CD4-positive, CD25-positive, alpha-beta regulatory T cell (primary cell): Measurements from ENCODE around the gene SETX. TPM values are rescaled to one million over a fixed set of nuclear protein-coding genes. Genes with fewer than 3 reads are reported as not detected.

Experiments
- ATAC-seq, 2 donors: fragments of 150-1000 bp; cut with Tn5 transposase; one replicate each; pipeline ENCODE4 v1.10.0; 2021; ENCODE audit warnings: low read depth in 2 of 2, moderate number of reproducible peaks in 2 of 2, moderate library complexity in 1 of 2
- DNase-seq, 3 donors: peaks; one replicate each; pipeline versions ENCODE4 v3.0.0 to v3.0.0-alpha.2; 2012 to 2022; ENCODE audit warnings: mixed read lengths in 1 of 3
- H3K27ac ChIP-seq: one replicate; pipeline ENCODE4 v1.7.0; 2013; ENCODE audit warnings: mild to moderate bottlenecking, low read length; ENCODE audit not compliant: insufficient read depth, poor library complexity, severe bottlenecking
- H3K27me3 ChIP-seq: one replicate; pipeline ENCODE4 v1.7.0; 2013; ENCODE audit warnings: low read length; ENCODE audit not compliant: control insufficient read depth, insufficient read depth
- H3K36me3 ChIP-seq: one replicate; pipeline ENCODE4 v1.7.0; 2013; ENCODE audit warnings: mild to moderate bottlenecking, low read length, moderate library complexity; ENCODE audit not compliant: control insufficient read depth, insufficient read depth
- H3K4me1 ChIP-seq: 2 replicates; pipeline ENCODE4 v1.7.0; 2013; ENCODE audit warnings: mild to moderate bottlenecking, low read length; ENCODE audit not compliant: insufficient read depth, control insufficient read depth, poor library complexity, severe bottlenecking
- H3K4me3 ChIP-seq: one replicate; pipeline ENCODE4 v1.7.0; 2013; ENCODE audit warnings: low read depth, mild to moderate bottlenecking, low read length, moderate library complexity
- H3K9me3 ChIP-seq, 2 experiments: 1 replicate in 1 of 2; 2 replicates in 1 of 2; pipeline ENCODE4 v1.7.0; 2013; ENCODE audit warnings: low read length in 2 of 2, mild to moderate bottlenecking in 1 of 2, moderate library complexity in 1 of 2; ENCODE audit not compliant: control insufficient read depth in 2 of 2
- H3K27ac Mint-ChIP-seq, 3 donors: one replicate each; pipeline ENCODE4 v1.8.0; 2020 to 2022; ENCODE audit warnings: mild to moderate bottlenecking in 3 of 3, mixed read lengths in 3 of 3, moderate library complexity in 2 of 3
- H3K27me3 Mint-ChIP-seq: one replicate; pipeline ENCODE4 v1.8.0; 2022; ENCODE audit warnings: mild to moderate bottlenecking, mixed read lengths
- H3K36me3 Mint-ChIP-seq: one replicate; pipeline ENCODE4 v1.8.0; 2020; ENCODE audit warnings: mixed read lengths
- H3K4me1 Mint-ChIP-seq, 4 donors: one replicate each; pipeline ENCODE4 v1.8.0; 2020 to 2022; ENCODE audit warnings: mixed read lengths in 4 of 4, mild to moderate bottlenecking in 1 of 4
- H3K4me3 Mint-ChIP-seq, 4 donors: one replicate each; pipeline ENCODE4 v1.8.0; 2020 to 2022; ENCODE audit warnings: mild to moderate bottlenecking in 4 of 4, mixed read lengths in 4 of 4, moderate library complexity in 3 of 4
- H3K9me3 Mint-ChIP-seq, 7 donors: one replicate each; pipeline ENCODE4 v1.8.0; 2020 to 2022; ENCODE audit warnings: mixed read lengths in 7 of 7, mild to moderate bottlenecking in 3 of 7, moderate library complexity in 2 of 7
- polyA plus RNA-seq, 4 donors: library from polyadenylated mRNA; unstranded; fragments of 300-500 nt; fragmentation: Illumina TruSeq; gene quantifications; one replicate each; pipeline ENCODE4 v1.2.3, GENCODE V29; 2021
- total RNA-seq: library from RNA; stranded (reverse); gene quantifications from one replicate; pipeline ENCODE4 v1.2.3, GENCODE V29; 2022

Gene SETX
- total and polyA plus RNA-seq, 5 donors from 2014 or later, result 22.6 to 70.5 (median 30.6) TPM

DNA sequence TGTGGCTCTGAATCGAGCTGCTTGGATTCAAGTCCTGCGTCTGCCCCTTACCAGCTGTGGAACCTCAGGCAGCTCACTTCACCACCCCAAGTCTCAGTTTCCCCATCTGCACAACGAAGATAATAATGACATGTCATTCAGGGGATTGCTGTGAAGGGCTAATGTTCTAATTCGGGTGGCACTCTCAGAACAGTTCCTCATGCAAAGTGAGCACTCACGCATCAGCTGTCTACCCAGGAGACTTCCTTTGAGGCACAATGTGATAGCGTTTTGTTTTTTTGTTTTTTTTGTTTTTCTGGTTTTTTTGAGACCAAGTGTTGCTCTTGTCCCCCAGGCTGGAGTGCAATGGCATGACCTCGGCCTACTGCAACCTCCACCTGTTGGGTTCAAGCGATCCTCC is 136.6 kb downstream of the SETX start:
- H3K9me3 ChIP-seq, result no peaks in the 10 kb centered on the region
- H3K4me1 ChIP-seq, result no peaks in the 10 kb centered on the region
- no peaks in the 10 kb centered on the region for H3K36me3 ChIP-seq
- Mint-ChIP-seq H3K36me3 (no peaks in the 10 kb centered on the region), H3K4me1 (no peaks in the 10 kb centered on the region), H3K9me3 (no peaks in the 10 kb centered on the region), H3K4me3 (no peak overlapping the region), H3K27me3 (peaks cover 6% of the 10 kb centered on the region), H3K27ac (no peak overlapping the region)
- H3K27me3 ChIP-seq, result no peaks in the 10 kb centered on the region
- no peak overlapping the region for H3K4me3 ChIP-seq
- no peak overlapping the region for H3K27ac ChIP-seq
- ATAC-seq, result no peak
- DNase-seq, result no peak

DNA sequence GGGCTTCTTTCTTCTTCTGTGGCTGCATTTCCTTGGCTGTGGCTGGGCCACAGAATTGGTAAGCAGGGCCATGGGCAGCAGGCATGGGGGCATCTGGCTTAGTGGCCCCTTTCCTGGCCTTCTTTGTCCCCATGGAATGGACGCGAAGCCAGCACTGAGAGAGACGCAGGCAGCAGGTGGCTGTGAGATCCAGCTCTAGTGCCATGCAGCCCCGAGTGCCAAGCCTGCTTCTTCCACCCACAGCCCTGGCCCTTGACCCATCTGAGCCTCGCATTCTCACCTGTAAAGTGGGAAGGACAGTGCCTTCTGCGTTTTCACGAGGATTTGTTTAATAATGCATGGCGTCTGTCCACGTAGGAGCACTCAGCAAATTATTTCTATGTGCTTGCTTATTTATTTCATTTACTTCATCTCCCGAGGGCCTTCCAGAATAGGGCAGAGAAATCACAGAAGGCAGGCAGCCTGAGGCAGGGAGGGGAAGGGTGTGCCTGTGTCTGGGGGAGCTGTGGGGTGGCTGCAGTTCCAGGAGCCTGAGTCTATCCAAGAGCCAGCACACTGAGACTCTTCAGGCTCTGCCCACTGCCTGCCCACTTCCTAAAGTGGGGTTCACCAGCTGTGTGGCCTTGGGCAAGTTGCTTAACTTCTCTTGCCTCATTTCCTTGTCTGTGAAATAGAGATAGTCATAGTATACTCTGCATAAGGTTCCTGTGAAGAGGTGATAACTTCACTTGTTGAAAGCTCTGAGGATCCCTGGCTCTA is 137.7 kb downstream of the SETX start:
- Mint-ChIP-seq H3K36me3 (no peaks in the 10 kb centered on the region), H3K27me3 (peaks cover 5% of the 10 kb centered on the region), H3K4me1 (no peaks in the 10 kb centered on the region), H3K4me3 (no peak overlapping the region), H3K27ac (no peak overlapping the region), H3K9me3 (no peaks in the 10 kb centered on the region)
- H3K27ac ChIP-seq, result no peak overlapping the region
- ATAC-seq, result no peak
- H3K4me3 ChIP-seq, result no peak overlapping the region
- H3K27me3 ChIP-seq, result no peaks in the 10 kb centered on the region
- no peaks in the 10 kb centered on the region for H3K36me3 ChIP-seq
- H3K4me1 ChIP-seq, result no peaks in the 10 kb centered on the region
- no peaks in the 10 kb centered on the region for H3K9me3 ChIP-seq
- DNase-seq, result no peak

DNA sequence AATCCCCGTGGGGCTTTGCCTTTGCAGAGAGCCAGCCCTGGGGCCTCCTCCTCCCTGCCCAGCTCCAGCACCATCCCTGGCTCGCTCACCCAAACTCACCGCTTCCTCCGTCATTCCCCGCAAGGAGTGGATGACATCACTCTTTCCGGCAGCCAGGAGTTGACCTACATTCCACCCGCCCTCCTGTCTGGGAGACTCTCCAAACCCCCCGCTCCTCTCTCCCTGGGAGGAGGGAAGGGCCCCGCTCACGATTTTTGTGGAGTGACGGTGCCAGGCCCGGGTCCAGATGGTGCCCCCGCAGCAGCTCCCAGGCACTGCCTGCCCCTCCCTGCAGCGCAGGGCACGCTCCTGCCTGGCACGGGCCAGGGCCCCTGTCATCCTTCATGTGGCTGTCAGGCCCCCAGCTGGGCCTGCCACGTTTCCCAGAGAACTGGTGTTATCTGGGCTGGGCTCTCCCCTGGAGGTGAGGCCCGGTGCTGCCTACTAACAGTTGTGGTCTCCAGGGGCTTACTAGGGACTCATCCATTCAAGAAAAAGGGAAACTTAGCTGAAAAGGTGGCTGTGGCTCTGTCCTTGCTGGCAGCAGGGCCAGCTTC is 140.7 kb downstream of the SETX start:
- Histone ChIP-seq H3K9me3 (no peaks in the 10 kb centered on the region), H3K4me1 (no peaks in the 10 kb centered on the region), H3K27ac (no peak overlapping the region), H3K36me3 (no peaks in the 10 kb centered on the region), H3K4me3 (no peak overlapping the region), H3K27me3 (no peaks in the 10 kb centered on the region)
- no peak overlapping the region for H3K27ac Mint-ChIP-seq
- no peak for ATAC-seq
- H3K4me3 Mint-ChIP-seq, result no peak overlapping the region
- no peaks in the 10 kb centered on the region for H3K36me3 Mint-ChIP-seq
- peaks cover 5% of the 10 kb centered on the region for H3K27me3 Mint-ChIP-seq
- no peak for DNase-seq
- H3K4me1 Mint-ChIP-seq, result peaks cover 0 to 4% (median 0%) of the 10 kb centered on the region in 4 donors
- H3K9me3 Mint-ChIP-seq, result no peaks in the 10 kb centered on the region

DNA sequence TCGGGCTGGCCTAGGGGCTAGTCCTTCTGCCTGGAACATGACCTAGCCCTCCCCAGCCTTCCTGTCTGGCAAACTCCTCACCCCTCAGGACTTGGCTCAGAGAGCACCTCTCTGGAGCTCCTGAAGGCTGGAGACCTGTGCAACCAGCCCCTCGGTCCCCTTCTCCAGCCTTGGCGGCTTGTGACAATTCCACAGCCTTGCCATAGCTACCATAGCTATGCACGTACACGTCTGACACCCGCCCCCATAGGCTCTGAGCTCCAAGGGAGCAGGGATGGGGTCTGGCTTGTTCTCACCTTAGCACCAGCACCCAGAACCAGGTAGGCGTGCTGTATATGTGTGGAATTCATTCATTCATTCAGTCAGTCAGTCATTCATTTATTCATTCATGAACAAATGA is 143.2 kb downstream of the SETX start:
- Histone ChIP-seq H3K36me3 (no peaks in the 10 kb centered on the region), H3K27ac (no peak overlapping the region), H3K4me3 (no peak overlapping the region), H3K4me1 (no peaks in the 10 kb centered on the region), H3K9me3 (no peaks in the 10 kb centered on the region), H3K27me3 (no peaks in the 10 kb centered on the region)
- Mint-ChIP-seq H3K27ac (no peak overlapping the region), H3K4me3 (peak overlapping the region in 1 of 4 donors; percentile 47), H3K27me3 (peaks cover 5% of the 10 kb centered on the region), H3K36me3 (no peaks in the 10 kb centered on the region), H3K4me1 (peaks cover 0 to 4% (median 0%) of the 10 kb centered on the region in 4 donors), H3K9me3 (no peaks in the 10 kb centered on the region)
- ATAC-seq (no peak), DNase-seq (no peak)

Other genes starting within 250 kb of the SETX start
- 14.7 TPM for gene NTNG2, start 192.9 kb downstream of the SETX start, total RNA-seq
- gene NTNG2, start 192.9 kb downstream of the SETX start, polyA plus RNA-seq, result 1 to 10 TPM in 2 of 4 donors, under 1 TPM in 2; 0.50 to 1.2 (median 1.1) TPM
- 16.9 TPM for gene TTF1, start 51.9 kb upstream of the SETX start, total RNA-seq
- 1 to 10 TPM; 5.1 to 8.1 (median 5.7) TPM for gene TTF1, start 51.9 kb upstream of the SETX start, polyA plus RNA-seq
- not detected for gene CFAP77, start 55.2 kb upstream of the SETX start, total RNA-seq
- gene CFAP77, start 55.2 kb upstream of the SETX start, polyA plus RNA-seq, result not detected
- not detected for gene BARHL1, start 227.6 kb upstream of the SETX start, total RNA-seq
- gene BARHL1, start 227.6 kb upstream of the SETX start, polyA plus RNA-seq, result not detected